GM19328 (cell line): ENCODE measurements around the gene TMEM212.
"Not testable (repeated sequence)": the region's sequence is repeated elsewhere in the genome, so short reads cannot be mapped to it uniquely, and the experiment has no call there.

Experiments used
- ATAC-seq: cut with Tn5 transposase; IDR thresholded peaks from one replicate; pipeline ENCODE4 v1.9.1; 2021; ENCODE audit warnings: mild to moderate bottlenecking, moderate library complexity; ENCODE audit not compliant: unreplicated experiment

The TMEM212 gene

GRCh38 chr3:171883257-171883892 is 40.2 kb downstream of the TMEM212 start:
- ATAC-seq: no peak

GRCh38 chr3:171883893-171884279 is 40.7 kb downstream of the TMEM212 start:
- no peak for ATAC-seq

DNA sequence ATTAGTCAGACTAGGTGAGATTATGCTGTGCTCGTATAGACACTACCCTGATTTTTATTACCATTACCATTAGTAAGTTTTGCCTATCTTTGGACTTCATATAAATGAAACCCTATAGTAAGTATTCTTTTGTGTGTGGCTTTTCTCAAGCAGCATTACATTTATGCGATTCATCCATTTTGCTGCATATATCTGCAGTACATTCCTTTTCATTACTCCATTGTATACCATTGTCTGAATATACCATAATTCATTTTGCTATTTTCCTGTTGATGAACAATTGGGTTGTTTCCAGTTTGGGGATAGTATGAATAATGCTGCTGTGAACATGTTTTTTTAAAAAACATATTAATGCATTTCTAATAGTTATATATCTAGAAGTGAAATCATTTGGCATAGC is 45.3 kb downstream of the TMEM212 start:
- ATAC-seq: no peak

- no peak for ATAC-seq
Measured at GRCh38 chr3:171890398-171890797, 47.2 kb downstream of the TMEM212 start.

GRCh38 chr3:171892457-171892856 is 49.3 kb downstream of the TMEM212 start:
- ATAC-seq: no peak

GRCh38 chr3:171895291-171895690 is 52.1 kb downstream of the TMEM212 start:
- ATAC-seq: no peak

GRCh38 chr3:171895900-171896299 is 52.8 kb downstream of the TMEM212 start:
- no peak for ATAC-seq

GRCh38 chr3:171896316-171896715 is 53.2 kb downstream of the TMEM212 start:
- ATAC-seq: no peak

- ATAC-seq: no peak
Measured at GRCh38 chr3:171898192-171898591, 55.0 kb downstream of the TMEM212 start.

DNA sequence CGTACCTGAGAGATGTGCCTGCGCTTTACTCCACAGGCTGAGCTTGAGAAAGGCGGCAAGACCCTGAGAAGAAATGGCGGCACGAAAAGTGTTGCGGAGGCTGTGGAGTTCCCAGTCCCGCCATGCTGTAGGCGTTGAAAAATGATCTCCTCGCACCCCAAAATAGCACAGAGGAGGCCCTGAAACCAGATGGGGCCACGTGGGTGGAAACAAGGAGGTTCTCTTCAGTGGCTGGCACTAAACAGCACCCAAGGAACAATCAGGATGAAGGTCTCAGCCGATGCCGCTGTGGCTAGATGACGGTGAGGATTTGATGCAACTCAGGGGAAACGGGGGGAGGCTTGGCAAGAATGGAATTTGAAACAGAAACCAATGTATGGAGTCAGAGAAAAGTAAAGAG is 57.3 kb downstream of the TMEM212 start:
- ATAC-seq: no peak

DNA sequence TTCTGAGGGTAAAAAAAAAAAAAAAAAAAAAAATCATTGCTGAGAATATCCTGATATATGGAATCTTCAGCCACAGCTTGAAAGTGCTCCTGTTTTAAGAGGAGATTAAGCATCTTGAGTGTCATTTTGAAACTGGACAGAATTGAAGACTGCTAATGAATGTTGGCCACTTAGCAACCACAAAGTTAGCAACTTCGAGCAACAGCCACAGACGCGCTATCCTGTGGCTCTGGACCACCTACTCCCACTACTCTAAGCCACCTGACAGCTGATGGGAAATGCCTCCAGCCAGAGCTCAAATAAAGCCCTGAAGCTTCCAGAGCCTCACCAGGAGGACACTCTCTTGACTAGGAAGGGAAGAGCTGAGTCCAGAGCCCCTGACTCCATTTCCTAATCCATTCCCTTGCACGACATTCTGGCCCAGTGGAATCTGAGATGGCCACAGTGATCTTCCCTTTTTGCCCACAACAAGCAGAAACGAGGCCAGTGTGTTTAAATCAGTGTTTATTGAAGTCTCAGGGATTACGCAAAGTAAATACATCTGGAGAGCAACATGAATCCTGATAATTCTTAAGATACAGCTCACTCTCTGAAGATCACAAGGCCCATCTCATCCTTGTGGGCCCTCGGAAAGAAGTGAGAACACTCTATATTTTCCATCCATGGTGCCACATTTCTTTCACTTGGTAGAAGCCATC is 58.6 kb downstream of the TMEM212 start:
- ATAC-seq: no peak

- ATAC-seq: no peak
Measured at GRCh38 chr3:171904829-171905228, 61.7 kb downstream of the TMEM212 start.

DNA sequence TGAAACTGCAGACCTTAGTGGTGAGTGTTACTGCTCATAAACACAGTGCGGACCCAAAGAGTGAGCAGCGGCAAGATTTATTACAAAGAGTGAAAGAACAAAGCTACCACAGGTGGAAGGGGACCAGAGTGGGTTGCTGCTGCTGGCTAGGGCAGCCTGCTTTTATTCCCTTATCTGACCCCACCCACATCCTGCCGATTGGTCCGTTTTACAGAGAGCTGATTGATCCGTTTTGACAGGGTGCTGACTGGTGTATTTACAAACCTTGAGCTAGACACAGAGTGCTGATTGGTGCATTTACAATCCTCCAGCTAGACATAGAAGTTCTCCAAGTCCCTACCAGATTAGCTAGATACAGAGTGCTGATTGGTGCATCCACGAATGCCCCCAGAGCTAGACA is 63.4 kb downstream of the TMEM212 start:
- ATAC-seq: not testable (repeated sequence)

- ATAC-seq: no peak
Measured at GRCh38 chr3:171906951-171907676, 64.0 kb downstream of the TMEM212 start.

DNA sequence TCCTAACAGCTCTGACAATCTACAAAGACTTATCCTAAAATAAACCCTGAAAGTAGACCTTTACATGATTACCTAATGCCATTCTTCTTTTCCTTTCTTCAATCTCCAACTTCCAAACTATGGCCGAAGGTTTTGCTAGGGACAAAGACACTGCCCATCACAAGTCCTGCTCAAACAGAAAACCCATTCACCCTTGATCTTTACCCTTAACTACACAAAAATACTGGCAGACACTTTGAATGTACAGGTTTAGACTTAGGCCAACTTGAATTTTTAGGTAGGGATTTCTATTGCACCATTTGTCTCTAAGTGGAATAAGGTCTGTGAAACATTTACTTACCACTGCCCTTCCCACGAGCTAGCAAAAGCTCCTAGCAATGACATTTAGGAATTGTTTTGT is 64.6 kb downstream of the TMEM212 start:
- ATAC-seq: no peak

- no peak for ATAC-seq
Measured at GRCh38 chr3:171908731-171909130, 65.6 kb downstream of the TMEM212 start.
